BJ (cell line): Measurements from ENCODE around the gene IQCH. TPM values are rescaled to one million over a fixed set of nuclear protein-coding genes. Genes with fewer than 3 reads are reported as not detected.

ENCODE experiments used
- CTCF ChIA-PET: fragments of 350-600 bp; formaldehyde crosslinking; extraction: SDS; loops from one replicate; lab custom pipeline; 2021; ENCODE audit warnings: antibody characterized with exemption, inconsistent platforms; lab: Yijun Ruan, JAX
- POLR2A ChIA-PET: fragments of 300-600 bp; sonication (Branson Sonifier 250); formaldehyde crosslinking; extraction: SDS; loops from one replicate; lab custom pipeline; 2021; ENCODE audit warnings: antibody characterized with exemption; lab: Charles Lee
- DNase-seq: peaks from one replicate; pipeline ENCODE4 v3.0.0-alpha.2; 2011; ENCODE audit warnings: low read depth
- H3K27me3 ChIP-seq: 2 replicates; pipeline ENCODE4 v1.6.0; 2011; ENCODE audit warnings: low read length; ENCODE audit not compliant: control insufficient read depth, insufficient read depth
- H3K36me3 ChIP-seq: 2 replicates; pipeline ENCODE4 v1.5.1; 2011; ENCODE audit warnings: low read length; ENCODE audit not compliant: control insufficient read depth, insufficient read depth
- H3K4me3 ChIP-seq: 2 replicates; pipeline ENCODE4 v1.5.1; 2011; ENCODE audit warnings: low read depth, mild to moderate bottlenecking, control low read depth, low read length
- CTCF ChIP-seq: IDR thresholded peaks from 2 replicates; pipeline ENCODE4 v1.5.1; 2011; ENCODE audit warnings: low read depth, mild to moderate bottlenecking, control low read depth, inconsistent platforms, low read length, moderate library complexity; ENCODE audit not compliant: insufficient read depth
- polyA plus RNA-seq: library from polyadenylated mRNA; depleted of rRNA; stranded (reverse); fragments of >200 nt; gene quantifications from 2 replicates; pipeline ENCODE4 v1.2.3, GENCODE V29; 2011

Gene IQCH
- polyA plus RNA-seq, 1 experiment, result 0.82 TPM

- Histone ChIP-seq H3K4me3 (no peak overlapping the region), H3K27me3 (peaks cover 4% of the 10 kb centered on the region), H3K36me3 (no peaks in the 10 kb centered on the region)
- TF ChIP-seq CTCF, result no peak
- no peak for DNase-seq
- CTCF ChIA-PET, result no interaction called here
- POLR2A ChIA-PET, result no interaction called here
Measured at GRCh38 chr15:67379530-67379929, 124.9 kb downstream of the IQCH start.

- Histone ChIP-seq H3K36me3 (no peaks in the 10 kb centered on the region), H3K4me3 (no peak overlapping the region), H3K27me3 (peaks cover 4% of the 10 kb centered on the region)
- POLR2A ChIA-PET, result no interaction called here
- no peak for DNase-seq
- CTCF ChIA-PET, result interaction anchor here (0.9 kb wide), 1 partner anchor 13 kb away, joined by 3 read pairs; no protein-coding TSS in a partner anchor
- TF ChIP-seq CTCF, result no peak
Measured at GRCh38 chr15:67380921-67381320, 126.3 kb downstream of the IQCH start.

GRCh38 chr15:67381416-67382045 is 126.9 kb downstream of the IQCH start:
- peaks cover 4% of the 10 kb centered on the region for H3K27me3 ChIP-seq
- POLR2A ChIA-PET, result no interaction called here
- no peak for TF ChIP-seq CTCF
- no peak overlapping the region for H3K4me3 ChIP-seq
- DNase-seq, result no peak
- CTCF ChIA-PET, result interaction anchor here (0.6 to 0.9 kb wide), 2 partner anchors 14 to 55 kb away, joined by 3 to 4 read pairs; no protein-coding TSS in a partner anchor
- H3K36me3 ChIP-seq, result no peaks in the 10 kb centered on the region

- H3K36me3 ChIP-seq, result no peaks in the 10 kb centered on the region
- ChIA-PET POLR2A (no interaction called here), CTCF (interaction anchor here (1.0 kb wide), 1 partner anchor 8 kb away, joined by 3 read pairs; no protein-coding TSS in a partner anchor)
- no peak for DNase-seq
- H3K4me3 ChIP-seq, result no peak overlapping the region
- TF ChIP-seq CTCF, result no peak
- peaks cover 4% of the 10 kb centered on the region for H3K27me3 ChIP-seq
Measured at GRCh38 chr15:67382723-67383122, 128.1 kb downstream of the IQCH start.

GRCh38 chr15:67383899-67384298 is 129.3 kb downstream of the IQCH start:
- ChIA-PET CTCF (interaction anchor here (0.8 to 1.8 kb wide), 2 partner anchors 13 to 451 kb away, joined by 3 to 4 read pairs; no protein-coding TSS in a partner anchor), POLR2A (no interaction called here)
- peak; percentile 27; the same call in 1 of the 2 replicates for TF ChIP-seq CTCF
- no peak for DNase-seq
- Histone ChIP-seq H3K27me3 (peaks cover 1% of the 10 kb centered on the region; the same call in 1 of the 2 replicates), H3K4me3 (no peak overlapping the region), H3K36me3 (no peaks in the 10 kb centered on the region)
